Activated CD8-positive, alpha-beta memory T cell treated with anti-CD3 and anti-CD28 coated beads, Interleukin-2, amount 50 U/mL, for 48 hours (primary cell): ENCODE data around the gene TMEM97.
"Not testable (repeated sequence)": the region's sequence is repeated elsewhere in the genome, so short reads cannot be mapped to it uniquely, and the experiment has no call there.

ENCODE experiments used
- DNase-seq: peaks from one replicate; pipeline ENCODE4 v3.0.0-alpha.2; 2020

The TMEM97 gene

DNA sequence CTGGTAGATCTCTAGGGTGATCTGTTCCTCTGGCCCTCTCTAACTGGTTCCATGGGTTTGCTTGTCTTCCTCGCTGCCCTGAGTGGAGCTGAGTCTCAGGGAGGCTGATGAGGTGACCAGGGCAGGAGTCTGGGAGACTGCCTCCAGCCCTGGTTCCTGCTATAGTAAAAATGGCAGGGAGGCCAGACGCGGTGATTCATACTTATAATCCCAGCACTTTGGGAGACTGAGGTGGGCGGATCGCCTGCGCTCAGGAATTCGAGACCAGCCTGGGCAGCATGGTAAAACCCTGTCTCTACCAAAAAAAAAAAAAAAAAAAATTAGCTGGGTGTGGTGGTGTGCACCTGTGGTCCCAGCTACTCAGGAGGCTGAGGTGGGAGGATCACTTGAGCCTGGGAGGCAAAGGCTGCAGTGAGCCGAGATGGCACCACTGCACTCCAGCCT lies 19.8 kb downstream of the TMEM97 start:
- not testable (repeated sequence) for DNase-seq

DNA sequence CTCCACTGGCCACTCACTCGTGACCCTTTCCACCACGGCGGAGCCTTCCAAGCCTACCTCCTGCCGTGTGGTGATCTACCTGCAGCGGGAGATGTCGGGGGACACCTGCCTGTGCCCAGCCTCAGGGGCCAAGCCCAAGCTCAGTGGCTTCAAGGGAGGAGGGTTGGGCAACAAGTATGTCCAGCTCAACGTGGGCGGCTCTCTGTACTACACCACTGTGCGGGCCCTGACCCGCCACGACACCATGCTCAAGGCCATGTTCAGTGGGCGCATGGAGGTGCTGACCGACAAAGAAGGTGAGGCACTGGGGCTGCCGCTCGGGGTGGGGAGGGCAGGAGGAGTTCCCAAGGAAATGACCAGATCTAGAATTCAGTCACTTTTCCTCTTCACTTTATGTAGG lies 20.4 kb downstream of the TMEM97 start:
- no peak for DNase-seq

DNA sequence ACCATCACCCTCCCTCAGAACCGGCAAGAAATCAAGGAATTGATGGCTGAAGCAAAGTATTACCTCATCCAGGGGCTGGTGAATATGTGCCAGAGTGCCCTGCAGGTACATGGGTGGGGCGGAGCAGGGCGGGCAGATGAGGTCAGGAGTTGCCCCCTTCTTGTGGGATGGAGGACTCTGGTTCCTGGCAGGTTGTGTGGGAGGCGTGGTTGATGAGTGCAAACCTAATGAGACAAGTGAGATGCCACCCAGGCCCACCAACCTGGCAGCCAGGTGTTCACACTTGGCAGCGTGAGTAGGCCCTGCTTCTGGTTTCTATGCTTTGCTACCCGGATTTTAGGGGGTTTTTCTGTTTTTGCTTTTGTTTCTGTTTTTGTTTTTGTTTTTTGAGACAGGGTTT lies 21.4 kb downstream of the TMEM97 start:
- no peak for DNase-seq

DNA sequence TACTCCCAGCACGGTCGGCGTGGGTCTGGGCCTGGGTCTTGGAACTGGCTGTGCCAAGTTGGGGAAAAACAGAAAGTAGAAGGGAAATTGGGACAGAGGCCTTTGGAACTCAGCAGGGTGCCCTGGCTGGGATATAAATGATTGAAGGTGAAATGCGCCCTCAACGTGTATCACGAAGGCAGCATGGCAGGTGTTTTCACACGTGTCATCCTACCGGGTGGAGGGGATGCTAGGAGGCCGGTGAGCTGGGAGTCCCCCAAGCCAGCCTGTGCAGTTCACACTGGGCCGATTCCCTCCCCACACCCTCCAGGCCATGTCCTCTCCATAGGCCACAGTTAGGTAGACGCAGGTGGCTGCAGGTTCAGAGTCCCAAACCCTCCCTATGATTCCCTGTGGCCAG lies 22.5 kb downstream of the TMEM97 start:
- no peak for DNase-seq

DNA sequence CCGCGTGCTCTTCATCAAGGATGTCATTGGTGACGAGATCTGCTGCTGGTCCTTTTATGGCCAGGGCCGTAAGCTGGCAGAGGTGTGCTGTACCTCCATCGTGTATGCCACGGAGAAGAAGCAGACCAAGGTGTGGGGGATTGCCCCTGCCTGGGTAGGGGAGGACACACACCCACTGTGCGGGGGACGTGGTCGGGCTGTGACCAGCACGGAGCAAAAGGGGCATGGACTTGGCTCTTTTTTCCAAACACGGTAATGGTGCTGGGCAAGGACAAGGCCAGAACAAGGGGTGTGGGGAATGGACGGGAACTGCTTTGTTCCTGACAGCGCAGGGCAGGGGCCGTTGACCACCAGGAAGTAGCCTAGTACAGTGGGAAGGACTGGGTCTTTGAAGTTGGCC lies 23.3 kb downstream of the TMEM97 start:
- DNase-seq = no peak

DNA sequence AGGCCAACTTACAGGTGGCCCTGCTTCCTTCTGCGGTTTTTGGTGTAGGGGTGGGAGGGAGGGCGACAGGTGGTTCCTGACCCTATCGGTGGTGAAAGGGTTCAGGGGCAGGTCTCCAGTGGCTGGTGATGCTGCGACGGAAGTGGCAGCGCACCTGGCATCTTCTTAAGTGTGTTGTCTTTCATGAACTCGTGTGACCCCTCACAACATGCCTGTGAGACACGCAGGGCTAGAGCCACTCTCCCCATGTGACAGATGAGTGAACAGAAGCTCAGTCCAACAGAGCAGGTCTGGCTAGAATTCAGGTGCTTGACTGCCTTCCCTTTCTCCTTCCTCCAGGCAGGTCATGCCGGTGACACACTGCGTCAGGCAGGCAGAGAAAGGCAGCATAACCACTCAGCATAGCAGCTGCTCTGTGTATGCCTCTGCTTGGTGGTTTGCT lies 24.5 kb downstream of the TMEM97 start:
- DNase-seq = no peak

DNA sequence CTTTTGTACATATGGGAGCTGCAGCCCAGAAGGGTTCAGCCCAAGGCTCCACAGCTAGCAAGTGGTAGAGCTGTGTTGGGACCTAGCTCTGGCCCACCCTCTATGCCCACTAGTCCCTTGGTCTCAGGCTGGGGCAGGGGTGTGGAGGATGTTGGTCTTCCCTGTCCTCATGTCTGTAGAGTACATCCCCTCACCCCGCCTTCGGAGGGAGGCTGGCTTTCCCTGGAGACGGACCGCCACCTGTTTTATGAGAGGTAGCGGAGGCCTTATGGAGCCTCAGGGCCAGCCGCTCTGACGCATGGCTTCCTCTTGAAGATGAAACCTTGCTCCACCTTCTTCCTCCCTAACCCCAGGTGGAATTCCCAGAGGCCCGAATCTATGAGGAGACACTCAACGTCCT lies 25.0 kb downstream of the TMEM97 start:
- no peak for DNase-seq

DNA sequence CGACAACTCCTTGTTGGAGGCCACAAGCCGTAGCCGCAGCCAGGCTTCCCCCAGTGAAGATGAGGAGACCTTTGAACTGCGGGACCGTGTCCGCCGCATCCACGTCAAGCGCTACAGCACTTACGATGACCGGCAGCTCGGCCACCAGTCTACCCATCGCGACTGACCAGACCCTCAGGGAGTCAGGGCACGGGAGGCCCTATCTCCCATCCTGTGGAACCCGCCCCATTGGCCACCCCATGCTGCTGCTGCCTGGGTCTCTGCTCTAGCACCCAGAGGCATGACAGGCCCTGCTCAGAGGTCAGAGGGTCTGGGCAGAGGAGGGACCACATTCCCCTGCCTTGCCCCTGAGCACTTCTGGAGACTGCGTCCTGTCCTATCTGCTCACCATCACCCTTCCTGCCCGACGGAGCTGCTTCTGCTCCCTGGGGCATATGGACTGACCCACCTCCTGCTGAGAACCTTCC lies 25.5 kb downstream of the TMEM97 start:
- no peak for DNase-seq

DNA sequence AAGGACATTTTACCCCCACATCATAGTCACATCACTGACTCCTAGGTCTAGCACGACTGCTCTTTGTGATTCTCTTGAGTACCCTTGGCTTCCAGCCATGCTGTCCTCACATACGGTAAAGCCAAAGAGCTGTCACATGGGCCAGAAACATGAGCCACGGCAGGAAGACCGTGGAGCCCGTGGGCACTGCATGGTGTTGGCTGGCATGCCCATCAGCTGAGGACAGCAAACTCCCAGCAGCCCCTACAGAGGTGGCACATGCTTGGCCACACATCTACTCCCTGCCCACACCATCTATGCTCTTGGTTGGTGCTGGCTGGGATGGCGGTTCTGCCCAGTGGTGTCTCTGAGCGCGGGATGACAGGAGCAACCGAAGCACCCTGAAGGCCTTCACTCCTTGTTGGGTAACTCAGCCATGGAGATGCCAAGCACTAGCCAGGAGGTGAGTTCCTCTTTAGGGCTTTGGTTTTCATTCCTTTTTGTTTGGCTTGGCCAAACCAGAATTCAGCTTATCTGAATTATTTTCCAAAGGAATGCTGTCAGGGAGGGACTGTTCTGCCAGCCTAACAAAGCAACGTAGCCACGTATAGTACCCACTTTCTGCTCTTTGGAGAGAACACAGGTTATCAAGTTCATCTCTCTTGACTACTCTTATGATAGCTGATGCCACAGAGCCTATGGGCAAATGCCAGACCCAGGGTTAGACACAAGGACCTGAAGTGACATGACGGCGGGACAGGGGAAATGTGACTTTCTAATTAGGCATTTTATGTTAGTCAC lies 26.6 kb downstream of the TMEM97 start:
- DNase-seq = no peak

DNA sequence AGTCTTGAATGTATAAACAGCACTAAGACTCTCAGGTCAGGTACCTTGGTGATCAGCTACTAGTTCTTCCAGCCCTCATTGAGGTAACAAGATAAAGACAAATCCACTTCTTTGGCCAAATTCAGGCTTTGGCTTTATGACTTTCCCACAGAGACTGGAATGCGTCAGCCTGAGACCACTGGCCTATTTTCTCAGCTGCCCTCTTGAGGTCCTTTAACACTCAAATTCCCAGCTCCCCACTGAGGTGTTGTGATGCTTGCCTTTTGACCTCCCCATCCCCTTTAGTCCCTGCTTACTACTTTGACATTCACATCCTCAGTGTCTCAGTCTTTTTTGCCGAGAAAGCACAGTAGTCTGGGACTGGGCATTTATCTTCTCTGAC lies 27.2 kb downstream of the TMEM97 start:
- DNase-seq = no peak

DNA sequence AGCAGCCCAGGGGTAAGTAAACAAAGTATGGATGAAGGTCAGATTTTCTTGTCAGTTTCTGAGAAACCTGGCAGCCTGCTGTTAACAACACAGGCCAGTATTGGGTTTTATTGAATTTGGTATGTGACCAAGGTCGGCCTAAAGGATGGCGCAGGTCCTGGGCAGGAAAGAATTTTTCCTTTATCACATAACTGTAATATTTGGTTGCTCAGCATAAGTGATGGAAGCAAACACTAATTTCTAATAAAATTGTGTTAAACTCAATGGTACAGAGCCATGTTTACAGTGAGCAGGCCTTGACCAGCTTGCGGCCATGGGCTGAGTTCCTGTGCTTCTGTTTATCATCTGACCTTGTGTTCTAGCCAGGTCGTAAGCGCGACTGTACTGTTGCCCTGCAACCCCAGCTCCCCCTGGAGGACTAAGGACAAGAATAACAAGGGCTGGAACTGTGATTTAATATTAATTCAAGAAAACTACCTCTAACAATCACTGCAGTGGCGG lies 27.8 kb downstream of the TMEM97 start:
- DNase-seq = no peak

DNA sequence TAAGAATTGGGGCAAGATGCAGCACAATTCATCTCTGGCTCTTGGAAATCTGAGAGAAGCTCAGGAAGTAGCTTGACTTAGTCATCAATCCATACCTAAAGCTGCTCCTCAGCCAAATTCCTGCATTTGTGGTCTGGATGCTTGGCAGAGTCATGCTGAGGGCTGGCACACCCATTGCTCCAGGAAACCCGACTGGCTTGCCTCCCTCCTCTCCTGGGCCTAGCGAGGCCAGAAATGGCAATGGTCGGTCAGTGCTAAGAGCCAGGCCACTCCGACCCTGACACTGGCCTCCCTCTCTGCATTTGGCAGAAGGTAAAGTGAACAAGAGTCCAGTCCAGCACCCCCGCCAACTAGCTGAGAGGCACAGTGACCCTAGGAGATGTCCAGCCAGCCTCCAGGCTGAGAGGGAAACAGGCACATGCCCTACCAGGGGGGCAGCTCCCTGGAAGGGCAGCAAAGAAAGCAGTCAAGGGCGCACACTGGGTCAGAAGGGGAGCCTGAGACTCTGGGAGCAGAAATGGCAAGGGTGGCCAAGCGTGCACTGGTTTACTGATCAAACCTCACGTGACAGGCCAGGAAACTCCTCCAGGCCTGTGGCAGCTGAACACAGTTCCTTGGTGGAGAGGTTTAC lies 28.4 kb downstream of the TMEM97 start:
- DNase-seq = no peak

DNA sequence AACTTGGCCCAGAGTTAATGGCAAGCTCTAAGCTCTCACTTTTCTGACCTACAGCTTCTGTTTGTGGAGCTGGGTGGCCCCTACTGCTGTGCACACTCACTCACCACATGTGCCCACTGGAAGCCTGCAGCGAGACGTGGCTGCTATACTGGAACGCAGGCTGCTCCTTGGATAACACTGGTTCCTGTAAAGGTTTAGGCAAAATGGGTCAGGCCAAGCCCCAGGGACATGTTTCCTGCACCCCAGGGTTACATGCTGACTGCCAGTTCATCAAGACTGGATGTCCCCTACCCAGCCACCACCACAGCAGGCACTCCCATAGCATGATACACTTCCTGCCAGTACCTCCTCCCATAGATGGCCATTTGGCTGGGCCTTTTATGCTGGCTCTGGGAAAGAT lies 30.0 kb downstream of the TMEM97 start:
- no peak for DNase-seq

DNA sequence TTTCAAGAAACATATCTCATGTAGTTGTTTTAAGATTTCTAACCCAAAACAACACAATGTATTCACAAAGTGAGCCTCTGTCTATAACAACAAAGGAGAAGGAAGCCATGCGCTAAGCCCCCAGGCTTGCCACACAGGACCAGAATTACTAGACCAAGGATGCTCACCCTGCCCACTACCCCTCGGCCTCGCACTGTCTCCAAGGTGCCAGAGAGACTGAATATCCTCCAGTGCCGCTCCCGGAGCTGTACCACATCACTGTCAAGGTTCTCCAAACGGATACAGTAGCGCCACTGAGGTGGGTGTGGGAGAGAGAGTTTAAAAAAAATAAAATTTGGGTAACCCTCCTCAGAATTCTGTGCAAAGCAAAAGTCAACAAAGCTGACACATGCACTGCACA lies 31.3 kb downstream of the TMEM97 start:
- no peak for DNase-seq

DNA sequence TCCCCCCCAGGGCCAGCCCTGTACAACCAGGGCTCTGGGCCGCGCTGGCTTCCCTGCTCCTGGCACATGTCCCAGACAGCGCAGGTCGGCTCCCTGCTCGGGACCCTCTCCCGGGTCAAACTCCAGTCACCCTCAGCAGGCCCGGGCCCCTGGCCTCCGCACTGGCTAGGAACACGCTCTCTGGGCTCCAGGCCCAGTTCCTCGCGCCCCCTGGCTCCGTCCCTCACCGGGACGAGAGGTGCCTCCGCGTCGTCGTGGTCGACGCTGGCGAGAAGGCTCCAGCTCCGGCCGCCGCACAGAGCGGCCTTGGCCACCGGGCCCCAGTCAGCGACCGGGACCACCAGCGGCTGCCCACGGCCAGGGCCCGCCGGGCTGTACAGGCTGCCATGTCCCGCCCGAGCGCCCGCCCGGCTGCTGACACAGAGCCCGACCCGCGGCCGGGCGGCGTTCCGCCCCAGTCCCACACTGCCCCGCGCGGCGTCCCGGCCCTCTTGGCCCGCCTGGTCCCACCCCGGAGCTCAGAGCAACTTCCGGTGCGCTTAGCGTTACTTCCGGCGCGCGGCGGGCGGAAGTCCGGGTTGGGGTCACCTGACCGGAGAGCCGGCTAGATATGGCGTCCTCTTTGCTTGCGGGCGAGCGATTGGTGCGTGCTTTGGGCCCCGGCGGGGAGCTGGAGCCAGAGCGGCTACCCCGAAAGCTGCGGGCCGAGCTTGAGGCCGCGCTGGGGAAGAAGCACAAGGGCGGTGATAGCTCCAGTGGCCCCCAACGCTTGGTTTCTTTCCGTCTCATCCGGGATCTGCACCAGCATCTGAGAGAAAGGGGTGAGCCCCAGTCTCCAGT lies 38.3 kb downstream of the TMEM97 start, which contains the start of gene POLDIP2:
Gene POLDIP2, minus strand, starts transcription at position 467 of the 840 bp plus-strand sequence. Its CDS starts 79 bp downstream, at position 388.
- DNase-seq = peak; percentile 98

DNA sequence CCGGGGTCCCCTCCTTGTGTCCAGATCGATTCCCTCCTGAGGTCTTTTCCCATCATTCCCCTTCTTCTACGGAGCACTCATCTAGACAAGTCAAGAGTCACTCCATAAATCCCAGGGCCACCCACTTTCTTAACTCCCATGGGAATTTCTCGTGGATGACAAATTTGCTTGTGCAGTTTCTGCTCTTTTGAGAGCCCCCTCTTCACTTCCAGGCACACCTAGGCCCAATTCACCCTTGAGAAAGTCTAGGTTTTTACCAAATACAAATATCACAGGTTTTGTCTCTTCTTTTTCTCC lies 38.8 kb downstream of the TMEM97 start:
- no peak for DNase-seq

DNA sequence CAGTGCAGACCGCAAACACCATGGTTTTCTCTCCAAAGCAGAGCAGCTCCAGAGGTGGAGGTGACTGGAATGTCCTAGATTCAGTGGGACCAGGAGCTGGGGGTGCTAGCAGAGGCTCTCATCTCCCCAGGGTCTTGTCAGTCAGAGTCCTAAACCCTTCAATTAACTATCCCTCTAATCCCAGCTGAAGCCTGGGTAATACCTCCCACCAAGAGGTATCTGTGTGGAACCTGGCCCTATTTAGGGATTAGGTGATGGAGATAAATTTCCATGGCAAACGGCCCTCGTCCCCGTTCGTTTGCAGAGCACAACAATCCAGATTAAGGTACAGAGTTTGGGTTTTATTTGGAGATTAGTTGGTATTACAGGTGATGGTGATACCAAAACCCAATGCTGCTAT lies 44.2 kb downstream of the TMEM97 start:
- no peak for DNase-seq

DNA sequence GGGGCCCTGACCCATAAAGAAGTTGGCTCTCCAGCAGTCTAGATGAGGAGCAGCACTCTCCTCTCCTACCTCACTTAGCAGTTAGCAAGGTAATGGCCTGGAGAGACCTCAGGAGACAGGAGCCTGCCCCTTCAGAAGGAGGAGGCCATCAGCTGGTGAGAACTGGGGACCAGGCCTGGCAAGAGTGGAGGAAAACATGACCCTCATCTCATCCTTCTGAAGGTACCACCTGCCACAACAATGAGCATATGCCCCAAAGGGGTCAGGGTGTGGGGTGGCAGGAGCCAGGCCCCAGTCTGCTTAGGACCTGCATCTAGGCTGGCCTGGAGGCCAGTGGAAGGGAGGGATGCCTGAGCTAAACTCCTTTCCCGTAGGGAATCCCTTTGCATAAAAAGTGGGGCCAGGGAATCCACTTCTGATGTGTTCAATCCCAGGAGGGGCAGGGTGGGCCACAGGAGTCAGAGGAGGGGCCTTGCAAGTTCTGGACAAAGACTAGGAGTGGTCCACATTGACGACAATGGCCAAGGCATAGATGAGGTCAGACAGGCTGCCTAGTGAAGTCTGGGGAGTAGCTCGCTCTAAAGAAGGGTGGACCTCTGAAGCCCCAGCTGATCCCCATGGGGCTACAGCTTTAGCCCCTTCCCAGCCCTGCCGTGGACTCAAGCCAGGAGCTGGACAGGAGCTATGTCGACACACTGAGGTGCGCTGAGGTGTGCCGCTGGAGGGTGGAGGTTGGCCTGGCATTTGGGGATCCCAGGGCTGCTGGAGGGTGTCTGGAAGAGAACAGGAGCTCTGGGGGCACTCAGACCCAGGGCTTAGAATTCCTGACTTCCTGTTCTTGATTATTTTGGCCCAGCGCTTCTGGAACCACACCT lies 45.0 kb downstream of the TMEM97 start:
- DNase-seq = no peak

DNA sequence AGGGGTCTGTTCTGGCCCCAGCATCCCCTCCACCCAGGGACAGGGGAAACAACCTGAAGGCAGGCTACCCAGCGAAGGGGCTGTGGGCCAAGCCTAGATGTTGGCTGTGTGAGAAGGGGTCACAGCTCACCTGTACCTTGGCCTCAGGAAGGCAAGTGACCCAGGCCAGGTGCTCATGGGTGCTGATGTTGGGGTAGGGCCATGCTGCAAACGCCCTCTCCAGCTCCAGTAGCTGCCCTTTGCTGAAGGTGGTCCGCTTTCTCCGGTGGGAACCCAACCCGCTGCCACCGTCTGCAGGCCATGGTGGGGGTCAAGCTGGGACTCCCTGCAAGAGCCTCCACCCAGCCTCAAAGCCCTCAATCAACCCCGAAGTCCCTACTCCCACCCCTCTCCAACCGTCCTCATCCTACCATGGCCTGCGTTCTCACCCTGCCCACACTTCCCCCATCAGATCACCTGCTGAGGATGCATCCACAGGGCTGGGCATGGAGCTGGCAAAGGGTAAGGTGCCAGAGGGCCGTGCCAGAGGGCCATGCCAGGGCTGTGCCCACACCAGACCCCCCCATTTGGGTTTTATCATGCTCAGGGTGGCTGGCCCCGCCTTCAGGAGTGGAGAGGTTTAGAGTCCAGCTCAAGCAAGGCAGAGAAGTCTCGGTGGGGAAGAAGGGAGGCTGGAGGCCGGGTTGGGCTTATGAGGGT lies 45.8 kb downstream of the TMEM97 start, which contains the start of gene SEBOX:
Gene SEBOX, minus strand, starts transcription at position 535 of the 699 bp plus-strand sequence. Its CDS starts 48 bp downstream, at position 487.
- DNase-seq = no peak

DNA sequence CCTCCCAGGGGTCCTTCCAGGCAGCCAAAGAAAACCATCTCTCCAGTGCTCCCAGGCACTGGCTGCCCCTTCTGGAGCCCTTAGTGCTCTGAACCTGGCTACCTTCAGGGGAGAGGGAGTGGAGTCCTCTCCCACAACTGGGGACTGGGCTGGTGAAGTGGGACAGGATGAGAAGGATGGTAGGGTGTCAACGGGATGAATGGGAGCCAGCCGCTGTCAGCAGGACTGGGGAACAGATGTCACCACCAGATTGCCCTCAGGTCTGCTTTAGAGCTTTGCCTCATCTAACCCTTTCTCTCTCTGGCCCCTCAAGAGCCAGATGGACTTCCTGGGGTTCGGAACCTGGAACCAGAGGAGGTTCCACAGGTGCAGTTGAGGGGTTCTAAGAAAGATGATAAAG lies 46.5 kb downstream of the TMEM97 start:
- no peak for DNase-seq

DNA sequence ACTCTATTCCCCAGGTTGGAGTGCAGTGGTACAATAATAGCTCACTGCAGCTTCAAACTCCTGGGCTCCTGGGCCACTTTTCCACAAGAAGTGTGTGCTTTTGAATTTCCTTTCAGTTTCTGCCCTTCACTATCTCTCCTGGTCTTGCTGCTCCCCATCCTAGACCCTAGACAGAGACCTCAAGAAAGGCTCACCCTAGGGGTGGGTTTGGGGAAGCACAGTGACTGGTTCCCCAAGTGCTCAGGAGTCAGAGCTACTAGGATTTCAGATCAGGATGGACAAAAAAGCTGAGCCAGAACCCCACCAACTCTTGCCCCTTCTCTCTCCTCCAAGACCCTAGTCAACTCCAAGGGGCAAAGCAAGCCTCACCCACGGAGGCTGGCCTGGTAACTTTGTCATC lies 47.6 kb downstream of the TMEM97 start:
- DNase-seq = no peak
